Kidney (tissue), 14 donors: Measurements from ENCODE around the gene XCL2. TPM values are rescaled to one million over a fixed set of nuclear protein-coding genes. Genes with fewer than 3 reads are reported as not detected.

Experiments
- DNase-seq, 5 donors: peaks; one replicate each; pipeline ENCODE4 v3.0.0-alpha.2; 2013 to 2020
- FAIRE-seq: peaks from 2 replicates; lab custom pipeline; 2012; peaks lifted over from hg19 to GRCh38; lab: Jason Lieb, UNC
- H3K27ac ChIP-seq, 2 donors: one replicate each; pipeline ENCODE4 v1.7.0; 2013; ENCODE audit warnings: low read depth in 2 of 2, low read length in 2 of 2, inconsistent platforms in 1 of 2
- H3K27me3 ChIP-seq: one replicate; pipeline ENCODE4 v1.7.1; 2013; ENCODE audit warnings: low read length, inconsistent platforms; ENCODE audit not compliant: control insufficient read depth, insufficient read depth
- H3K36me3 ChIP-seq, 3 donors: one replicate each; pipeline versions ENCODE4 v1.7.0 to v1.7.1; 2013; ENCODE audit warnings: low read length in 3 of 3, control low read depth in 1 of 3, inconsistent platforms in 1 of 3; ENCODE audit not compliant: insufficient read depth in 3 of 3, control insufficient read depth in 2 of 3
- H3K4me1 ChIP-seq, 3 donors: one replicate each; pipeline versions ENCODE4 v1.7.0 to v1.7.1; 2013; ENCODE audit warnings: low read length in 3 of 3, inconsistent platforms in 1 of 3, low read depth in 1 of 3; ENCODE audit not compliant: control insufficient read depth in 2 of 3, insufficient read depth in 2 of 3
- H3K4me3 ChIP-seq, 3 donors: one replicate each; pipeline versions ENCODE4 v1.7.0 to v1.8.1; 2013; ENCODE audit warnings: low read length in 3 of 3, control low read depth in 1 of 3, inconsistent platforms in 1 of 3
- H3K9ac ChIP-seq, 3 donors: one replicate each; pipeline versions ENCODE4 v1.7.0 to v1.7.1; 2013; ENCODE audit warnings: low read length in 3 of 3, control low read depth in 1 of 3, inconsistent platforms in 1 of 3
- H3K9me3 ChIP-seq, 3 donors: one replicate each; pipeline versions ENCODE4 v1.7.0 to v1.7.1; 2013; ENCODE audit warnings: low read length in 3 of 3, control low read depth in 1 of 3, inconsistent platforms in 1 of 3; ENCODE audit not compliant: control insufficient read depth in 2 of 3, insufficient read depth in 1 of 3
- CTCF ChIP-seq: IDR thresholded peaks from 3 replicates; pipeline ENCODE4 v1.5.1; 2012; ENCODE audit warnings: mild to moderate bottlenecking, moderate library complexity, borderline replicate concordance; ENCODE audit not compliant: insufficient read depth; ENCODE audit errors: extremely low read depth
- intact Hi-C: fragments of 100-400 bp; cut with DNase I; formaldehyde crosslinking; loops from one replicate; pipeline ENCODE4 v1.11.1; 2022
- polyA plus RNA-seq: library from polyadenylated mRNA; stranded (reverse); fragments of 350-450 nt; fragmentation: Illumina TruSeq; extraction: RNeasy Lipid Tissue Mini Kit (QIAGEN cat#74804); gene quantifications from one replicate; pipeline ENCODE4 v1.2.3, GENCODE V29; 2014; ENCODE audit warnings: low read depth, low replicate concordance; ENCODE audit not compliant: insufficient read depth
- total RNA-seq: library from RNA; stranded (reverse); fragmentation: NEBNext Ultra II Directional; extraction: Animal tissue kit (Norgen Biotek cat#: 25700); gene quantifications from one replicate; pipeline ENCODE4 v1.2.1, GENCODE V29; 2021
- donor health status: control.
- donor health status: control.
- donor health status: control.
- donor health status: control.
- donor health status: control.
- donor health status: DM: yes; HTN: yes; CAD: no.
- donor health status: Normal renal cell carcinoma (clear cell type).

Gene XCL2
- total and polyA plus RNA-seq, 2 donors from 2014 or later: 1.6 TPM; not detected in 1

- Histone ChIP-seq H3K27ac (no peak overlapping the region), H3K9me3 (no peaks in the 10 kb centered on the region), H3K36me3 (no peaks in the 10 kb centered on the region), H3K4me3 (no peak overlapping the region), H3K4me1 (peaks cover 4 to 16% (median 8%) of the 10 kb centered on the region in 3 donors), H3K27me3 (no peaks in the 10 kb centered on the region), H3K9ac (no peak overlapping the region)
- DNase-seq: no peak
- no peak for FAIRE-seq
- intact Hi-C loops: no loop called here
- no peak for TF ChIP-seq CTCF
Observed at GRCh38 chr1:168585937-168586336, 42.1 kb upstream of the XCL2 start.

DNA sequence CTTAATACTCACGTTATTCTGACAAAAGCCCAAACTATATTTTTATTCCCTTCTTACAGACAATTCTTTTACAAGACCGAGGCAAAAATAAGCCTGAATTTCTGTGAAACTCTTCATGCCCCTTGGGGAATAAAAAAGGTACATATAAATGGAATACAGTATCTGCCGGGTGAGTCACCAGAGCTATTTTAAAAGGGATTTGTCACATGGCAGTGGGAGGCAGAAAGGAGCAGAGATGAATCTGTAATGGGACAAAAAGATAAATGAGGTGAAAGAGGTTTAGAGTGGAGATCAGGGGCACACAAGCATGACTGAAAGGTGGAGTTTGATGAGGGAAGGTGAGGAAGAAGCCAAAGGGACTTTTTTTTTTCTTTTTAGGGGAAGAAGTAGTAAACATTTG lies 41.4 kb upstream of the XCL2 start:
- TF ChIP-seq CTCF: no peak
- no peaks in the 10 kb centered on the region for H3K36me3 ChIP-seq
- no peaks in the 10 kb centered on the region for H3K9me3 ChIP-seq
- intact Hi-C loops: no loop called here
- H3K4me1 ChIP-seq: peaks cover 4 to 16% (median 8%) of the 10 kb centered on the region in 3 donors
- DNase-seq (no peak), FAIRE-seq (no peak)
- H3K9ac ChIP-seq: no peak overlapping the region
- peak overlapping the region in 1 of 2 donors; percentile 28 for H3K27ac ChIP-seq
- H3K4me3 ChIP-seq: no peak overlapping the region
- H3K27me3 ChIP-seq: no peaks in the 10 kb centered on the region

GRCh38 chr1:168583571-168583970 lies 39.8 kb upstream of the XCL2 start:
- no peak for FAIRE-seq
- Histone ChIP-seq H3K9me3 (no peaks in the 10 kb centered on the region), H3K4me3 (no peak overlapping the region), H3K36me3 (no peaks in the 10 kb centered on the region), H3K27me3 (no peaks in the 10 kb centered on the region), H3K4me1 (peaks cover 4 to 16% (median 8%) of the 10 kb centered on the region in 3 donors), H3K9ac (no peak overlapping the region), H3K27ac (peak overlapping the region; percentile 16 to 38)
- no peak for TF ChIP-seq CTCF
- intact Hi-C loops: no loop called here
- peak in 4 of 5 donors; percentile 44 to 85 (median 57) for DNase-seq
